ENCODE measurements around the gene KCNT2. TPM values are rescaled to one million over a fixed set of nuclear protein-coding genes. Genes with fewer than 3 reads are reported as not detected.

The KCNT2 gene
- total RNA-seq, 1 experiment from 2014 or later = not detected

GRCh38 chr1:196400478-196401451 is 207.5 kb downstream of the KCNT2 start:
- peak; percentile 86 for DNase-seq (ENCODE audit: low read depth)

- no peak for DNase-seq (ENCODE audit: low read depth)
These were observed 208.5 kb downstream of the KCNT2 start for GRCh38 chr1:196399713-196400112.

- DNase-seq (ENCODE audit: low read depth) = peak; percentile 64
These were observed 214.5 kb downstream of the KCNT2 start for GRCh38 chr1:196393742-196394141.

- no peak for DNase-seq (ENCODE audit: low read depth)
These were observed 215.0 kb downstream of the KCNT2 start for GRCh38 chr1:196393282-196393681.

GRCh38 chr1:196387766-196388165 is 220.5 kb downstream of the KCNT2 start:
- DNase-seq (ENCODE audit: low read depth) = peak; percentile 25

- DNase-seq (ENCODE audit: low read depth) = no peak
These were observed 223.1 kb downstream of the KCNT2 start for GRCh38 chr1:196385109-196385508.

GRCh38 chr1:196382383-196382782 is 225.9 kb downstream of the KCNT2 start:
- no peak for DNase-seq (ENCODE audit: low read depth)

- DNase-seq (ENCODE audit: low read depth) = no peak
These were observed 226.7 kb downstream of the KCNT2 start for GRCh38 chr1:196381544-196381943.

GRCh38 chr1:196380316-196380715 is 227.9 kb downstream of the KCNT2 start:
- no peak for DNase-seq (ENCODE audit: low read depth)

GRCh38 chr1:196377811-196378210 is 230.4 kb downstream of the KCNT2 start:
- DNase-seq (ENCODE audit: low read depth) = no peak

- DNase-seq (ENCODE audit: low read depth) = no peak
These were observed 231.5 kb downstream of the KCNT2 start for GRCh38 chr1:196376630-196377328.

GRCh38 chr1:196373798-196374197 is 234.4 kb downstream of the KCNT2 start:
- DNase-seq (ENCODE audit: low read depth) = no peak

- DNase-seq (ENCODE audit: low read depth) = peak; percentile 19
These were observed 235.2 kb downstream of the KCNT2 start for GRCh38 chr1:196372896-196373536.

GRCh38 chr1:196367838-196368237 is 240.4 kb downstream of the KCNT2 start:
- no peak for DNase-seq (ENCODE audit: low read depth)

- no peak for DNase-seq (ENCODE audit: low read depth)
These were observed 241.3 kb downstream of the KCNT2 start for GRCh38 chr1:196366817-196367495.

GRCh38 chr1:196361112-196361714 is 247.0 kb downstream of the KCNT2 start:
- no peak for DNase-seq (ENCODE audit: low read depth)

GRCh38 chr1:196357913-196358312 is 250.3 kb downstream of the KCNT2 start:
- no peak for DNase-seq (ENCODE audit: low read depth)

GRCh38 chr1:196355206-196355786 is 252.9 kb downstream of the KCNT2 start:
- peak; percentile 16 for DNase-seq (ENCODE audit: low read depth)

- DNase-seq (ENCODE audit: low read depth) = no peak
These were observed 263.8 kb downstream of the KCNT2 start for GRCh38 chr1:196344453-196344852.

- no peak for DNase-seq (ENCODE audit: low read depth)
These were observed 283.9 kb downstream of the KCNT2 start for GRCh38 chr1:196324345-196324744.

- no peak for DNase-seq (ENCODE audit: low read depth)
These were observed 284.4 kb downstream of the KCNT2 start for GRCh38 chr1:196323869-196324268.
